ENCODE results near the gene NARF. TPM values are rescaled to one million over a fixed set of nuclear protein-coding genes. Genes with fewer than 3 reads are reported as not detected.

Gene NARF
- total and polyA plus RNA-seq, 2 of the 8 experiments (the other 6 are each of a cell fraction or from before 2014, with no cell fraction given), result 97.4 to 131 TPM

DNA sequence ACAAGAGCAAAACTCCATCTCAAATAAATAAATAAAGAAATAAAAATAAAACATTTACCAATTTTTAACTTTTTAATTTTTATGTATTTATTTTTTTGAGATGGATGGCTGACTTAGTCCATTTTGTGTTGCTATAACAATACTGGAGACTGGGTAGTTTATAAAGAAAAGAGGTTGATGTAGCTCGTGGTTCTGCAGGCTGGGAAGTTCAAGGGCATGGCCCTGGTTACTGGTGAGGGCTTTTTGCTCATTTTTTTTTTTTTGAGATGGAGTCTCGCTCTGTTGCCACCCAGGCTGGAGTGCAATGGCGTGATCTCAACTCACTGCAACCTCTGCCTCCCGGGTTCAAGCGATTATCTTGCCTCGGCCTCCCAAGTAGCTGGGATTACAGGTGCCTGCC is 46.8 kb downstream of the NARF start:
- no peak for DNase-seq (ENCODE audit: low read depth in 1 of 2, low spot score in 2 of 2)
- ChIA-PET CTCF (ENCODE audit: partially characterized antibody) (interaction anchor here (0.6 to 1.4 kb wide), 4 partner anchors 9 to 239 kb away, joined by 3 read pairs; no protein-coding TSS in a partner anchor), POLR2A (ENCODE audit: partially characterized antibody) (no interaction called here)
- Histone ChIP-seq H2BK15ac (ENCODE audit: low read length) (no peak overlapping the region), H2AFZ (ENCODE audit: low read length) (no peak overlapping the region), H4K20me1 (replicated peaks in 1 of 2; ENCODE audit: control insufficient read depth in 1 of 2, insufficient read depth in 2 of 2, low read length in 2 of 2) (no peaks in the 10 kb centered on the region), H2AK5ac (ENCODE audit: low read depth, low read length) (no peak overlapping the region), H3K79me1 (ENCODE audit: low read depth, low read length) (no peaks in the 10 kb centered on the region), H2BK120ac (replicated peaks; ENCODE audit: low read depth, low read length) (no peak overlapping the region), H3K56ac (replicated peaks; ENCODE audit: insufficient read length, low read depth, low read length) (no peak overlapping the region), H2BK20ac (ENCODE audit: low read length) (no peak overlapping the region), H3K9ac (replicated peaks in 1 of 4; ENCODE audit: extremely low read depth in 1 of 4, low read depth in 3 of 4, low read length in 3 of 4) (no peak overlapping the region), H4K5ac (ENCODE audit: insufficient read length, low read depth, low read length) (no peak overlapping the region), H3K14ac (ENCODE audit: insufficient read length) (no peak overlapping the region), H3K4me3 (ENCODE audit: extremely low read depth in 1 of 4, insufficient read depth in 2 of 4, low read depth in 3 of 4, low read length in 4 of 4) (no peak overlapping the region), H3K18ac (ENCODE audit: extremely low read depth, low read length) (no peak overlapping the region), H3K4me2 (ENCODE audit: insufficient read depth in 1 of 2, low read depth in 2 of 2, low read length in 2 of 2) (no peak overlapping the region), H3K4ac (replicated peaks; ENCODE audit: insufficient read length, low read depth, low read length) (no peak overlapping the region), H4K8ac (ENCODE audit: extremely low read depth, insufficient read depth, low read length) (no peak overlapping the region), H3K23me2 (ENCODE audit: low read depth, low read length) (no peaks in the 10 kb centered on the region), H3K27me3 (replicated peaks in 1 of 4; ENCODE audit: control insufficient read depth in 3 of 4, extremely low read depth in 1 of 4, insufficient read depth in 3 of 4, low read length in 3 of 4) (peaks cover 0 to 2% (median 0%) of the 10 kb centered on the region in 4 experiments; a peak in 2 of 7 replicates), H3K9me3 (ENCODE audit: insufficient read depth in 2 of 2, low read depth in 1 of 2, low read length in 1 of 2) (no peaks in the 10 kb centered on the region), H3K23ac (ENCODE audit: insufficient read length) (no peak overlapping the region), H4K91ac (replicated peaks; ENCODE audit: insufficient read length, low read length) (no peak overlapping the region), H3K79me2 (ENCODE audit: control insufficient read depth in 1 of 2, insufficient read depth in 2 of 2, low read length in 2 of 2) (no peaks in the 10 kb centered on the region), H3K4me1 (replicated peaks in 1 of 4; ENCODE audit: control insufficient read depth in 3 of 4, insufficient read depth in 4 of 4, low read length in 3 of 4) (no peaks in the 10 kb centered on the region), H3K36me3 (ENCODE audit: control insufficient read depth in 2 of 4, insufficient read depth in 4 of 4, low read length in 3 of 4) (no peaks in the 10 kb centered on the region), H3K27ac (ENCODE audit: low read depth, low read length) (no peak overlapping the region), H2BK12ac (ENCODE audit: low read depth, low read length) (no peak overlapping the region), H2BK5ac (ENCODE audit: low read depth, low read length) (no peak overlapping the region)
- WGBS, 2 experiments (ENCODE audit: extremely low coverage in 1 of 2, insufficient coverage in 1 of 2, insufficient read length in 1 of 2, insufficient replicate concordance in 2 of 2, low coverage in 1 of 2, low lambda C conversion rate in 2 of 2, missing lambda C conversion rate in 1 of 2), result 97% methylated on average over 6 of the region's 6 CpGs; no CpG with 5 or more reads in 1 of the 2 experiments
- FAIRE-seq, result no peak
- TF ChIP-seq RBBP5 (IDR thresholded peaks at IDR 0.05; ENCODE audit: borderline replicate concordance, low read depth, low read length) (no peak), RFX5 (IDR thresholded peaks at IDR 0.05; ENCODE audit: borderline replicate concordance, low read depth, low read length) (no peak), EGR1 (IDR thresholded peaks at IDR 0.05; ENCODE audit: borderline replicate concordance, low read depth, low read length) (no peak), KDM5A (IDR thresholded peaks at IDR 0.05; ENCODE audit: low read length) (no peak), CHD1 (IDR thresholded peaks at IDR 0.05; ENCODE audit: low read depth, low read length) (no peak), SAP30 (IDR thresholded peaks at IDR 0.05; ENCODE audit: insufficient read depth, insufficient replicate concordance, low read length) (no peak), BACH1 (IDR thresholded peaks at IDR 0.05; ENCODE audit: low read length) (no peak), PHF8 (conservative IDR thresholded peaks at IDR 0.05; ENCODE audit: low read depth, low read length) (no peak)
